ENCODE measurements around the gene IFIT1.

Gene IFIT1

GRCh38 chr10:89351412-89351779 lies 41.0 kb upstream of the IFIT1 start:
- TF ChIP-seq Cebpa-rat (IDR thresholded peaks at IDR 0.05): no peak
- H3K27ac ChIP-seq: no peak overlapping the region
- H3K9me3 ChIP-seq: peaks cover 9% of the 10 kb centered on the region
- H3K4me3 ChIP-seq: no peak overlapping the region
- no peak overlapping the region for H3K4me2 ChIP-seq
- H3K4me1 ChIP-seq: peaks cover 37% of the 10 kb centered on the region
- no peaks in the 10 kb centered on the region for H3K36me3 ChIP-seq
- no peaks in the 10 kb centered on the region for H3K27me3 ChIP-seq
- no peaks in the 10 kb centered on the region for H4K20me1 ChIP-seq
- no peak overlapping the region for H3K9ac ChIP-seq

GRCh38 chr10:89351780-89352597 lies 40.4 kb upstream of the IFIT1 start:
- Histone ChIP-seq H3K4me2 (no peak overlapping the region), H3K4me1 (peaks cover 31% of the 10 kb centered on the region), H3K27ac (no peak overlapping the region)

GRCh38 chr10:89352802-89353201 lies 39.6 kb upstream of the IFIT1 start:
- no peak for TF ChIP-seq Cebpa-rat (IDR thresholded peaks at IDR 0.05)
- Histone ChIP-seq H3K4me1 (peaks cover 23% of the 10 kb centered on the region), H3K4me3 (no peak overlapping the region), H3K27ac (no peak overlapping the region), H4K20me1 (no peaks in the 10 kb centered on the region), H3K9me3 (peaks cover 9% of the 10 kb centered on the region), H3K27me3 (no peaks in the 10 kb centered on the region), H3K4me2 (no peak overlapping the region), H3K9ac (no peak overlapping the region), H3K36me3 (no peaks in the 10 kb centered on the region)

More at GRCh38 chr10:89351780-89352597, 40.4 kb upstream of the IFIT1 start:
- peaks cover 9% of the 10 kb centered on the region for H3K9me3 ChIP-seq
- H3K9ac ChIP-seq: no peak overlapping the region
- no peak for TF ChIP-seq Cebpa-rat (IDR thresholded peaks at IDR 0.05)
- no peaks in the 10 kb centered on the region for H3K36me3 ChIP-seq
- H4K20me1 ChIP-seq: no peaks in the 10 kb centered on the region
- H3K4me3 ChIP-seq: no peak overlapping the region
- H3K27me3 ChIP-seq: no peaks in the 10 kb centered on the region

- Histone ChIP-seq H3K9me3 (peaks cover 9% of the 10 kb centered on the region), H3K36me3 (no peaks in the 10 kb centered on the region), H3K4me1 (peaks cover 9% of the 10 kb centered on the region; the same call in 1 of the 2 replicates), H3K4me3 (no peak overlapping the region), H3K27me3 (no peaks in the 10 kb centered on the region), H3K4me2 (no peak overlapping the region), H4K20me1 (no peaks in the 10 kb centered on the region), H3K27ac (no peak overlapping the region), H3K9ac (no peak overlapping the region)
- TF ChIP-seq Cebpa-rat (IDR thresholded peaks at IDR 0.05): no peak
Observed at GRCh38 chr10:89355394-89355931, 37.0 kb upstream of the IFIT1 start.

- no peak for TF ChIP-seq Cebpa-rat (IDR thresholded peaks at IDR 0.05)
- Histone ChIP-seq H3K36me3 (no peaks in the 10 kb centered on the region), H4K20me1 (no peaks in the 10 kb centered on the region), H3K9me3 (peaks cover 9% of the 10 kb centered on the region), H3K4me3 (no peak overlapping the region), H3K4me1 (no peaks in the 10 kb centered on the region), H3K4me2 (no peak overlapping the region), H3K27ac (no peak overlapping the region), H3K27me3 (no peaks in the 10 kb centered on the region), H3K9ac (no peak overlapping the region)
Observed at GRCh38 chr10:89357096-89357495, 35.3 kb upstream of the IFIT1 start.

GRCh38 chr10:89357975-89358374 lies 34.4 kb upstream of the IFIT1 start:
- Histone ChIP-seq H3K4me1 (no peaks in the 10 kb centered on the region), H4K20me1 (no peaks in the 10 kb centered on the region), H3K4me3 (no peak overlapping the region), H3K4me2 (no peak overlapping the region), H3K27me3 (no peaks in the 10 kb centered on the region), H3K9ac (no peak overlapping the region), H3K36me3 (no peaks in the 10 kb centered on the region), H3K9me3 (peaks cover 7% of the 10 kb centered on the region), H3K27ac (no peak overlapping the region)
- TF ChIP-seq Cebpa-rat (IDR thresholded peaks at IDR 0.05): no peak

- Histone ChIP-seq H4K20me1 (no peaks in the 10 kb centered on the region), H3K27ac (no peak overlapping the region), H3K4me3 (no peak overlapping the region), H3K27me3 (no peaks in the 10 kb centered on the region), H3K4me1 (no peaks in the 10 kb centered on the region), H3K4me2 (no peak overlapping the region), H3K9me3 (no peaks in the 10 kb centered on the region), H3K36me3 (no peaks in the 10 kb centered on the region), H3K9ac (no peak overlapping the region)
- no peak for TF ChIP-seq Cebpa-rat (IDR thresholded peaks at IDR 0.05)
Observed at GRCh38 chr10:89360157-89360556, 32.3 kb upstream of the IFIT1 start.

- H3K27ac ChIP-seq: no peak overlapping the region
- no peaks in the 10 kb centered on the region for H3K27me3 ChIP-seq
- no peaks in the 10 kb centered on the region for H3K9me3 ChIP-seq
- H3K4me3 ChIP-seq: no peak overlapping the region
- H3K4me1 ChIP-seq: no peaks in the 10 kb centered on the region
- H3K36me3 ChIP-seq: no peaks in the 10 kb centered on the region
- TF ChIP-seq Cebpa-rat (IDR thresholded peaks at IDR 0.05): no peak
- H3K4me2 ChIP-seq: no peak overlapping the region
- no peaks in the 10 kb centered on the region for H4K20me1 ChIP-seq
- no peak overlapping the region for H3K9ac ChIP-seq
Observed at GRCh38 chr10:89362929-89363328, 29.5 kb upstream of the IFIT1 start.

- Histone ChIP-seq H3K27me3 (no peaks in the 10 kb centered on the region), H3K4me2 (no peak overlapping the region), H3K36me3 (no peaks in the 10 kb centered on the region), H3K4me1 (no peaks in the 10 kb centered on the region), H3K9ac (no peak overlapping the region), H4K20me1 (no peaks in the 10 kb centered on the region), H3K27ac (no peak overlapping the region), H3K4me3 (no peak overlapping the region), H3K9me3 (no peaks in the 10 kb centered on the region)
- TF ChIP-seq Cebpa-rat (IDR thresholded peaks at IDR 0.05): no peak
Observed at GRCh38 chr10:89363729-89364442, 28.5 kb upstream of the IFIT1 start.

GRCh38 chr10:89364531-89364930 lies 27.9 kb upstream of the IFIT1 start:
- no peak overlapping the region for H3K4me2 ChIP-seq
- H3K9ac ChIP-seq: no peak overlapping the region
- H3K4me1 ChIP-seq: no peaks in the 10 kb centered on the region
- no peak for TF ChIP-seq Cebpa-rat (IDR thresholded peaks at IDR 0.05)
- no peaks in the 10 kb centered on the region for H3K27me3 ChIP-seq
- no peak overlapping the region for H3K27ac ChIP-seq
- no peaks in the 10 kb centered on the region for H3K36me3 ChIP-seq
- no peaks in the 10 kb centered on the region for H4K20me1 ChIP-seq
- H3K4me3 ChIP-seq: no peak overlapping the region
- H3K9me3 ChIP-seq: no peaks in the 10 kb centered on the region

Data from BLaER1 (cell line).